ENCODE measurements around the gene PMCH. TPM values are rescaled to one million over a fixed set of nuclear protein-coding genes. Genes with fewer than 3 reads are reported as not detected.
"Not testable (repeated sequence)": the region's sequence is repeated elsewhere in the genome, so short reads cannot be mapped to it uniquely, and the experiment has no call there.

PMCH gene
- total RNA-seq, 1 donor from 2014 or later, result not detected

- no peak for TF ChIP-seq CTCF (IDR thresholded peaks at IDR 0.05)
- Mint-ChIP-seq H3K27ac (ENCODE audit: unreplicated experiment) (no peak overlapping the region), H3K4me1 (ENCODE audit: unreplicated experiment) (peaks cover 10% of the 10 kb centered on the region), H3K4me3 (ENCODE audit: unreplicated experiment) (no peak overlapping the region), H3K36me3 (ENCODE audit: unreplicated experiment) (no peaks in the 10 kb centered on the region), H3K27me3 (ENCODE audit: unreplicated experiment) (no peaks in the 10 kb centered on the region), H3K9me3 (ENCODE audit: unreplicated experiment) (no peaks in the 10 kb centered on the region)
- DNase-seq (ENCODE audit: extremely low spot score, unreplicated experiment), result no peak
These were observed 34.2 kb downstream of the PMCH start for GRCh38 chr12:102163383-102163782.

GRCh38 chr12:102155206-102155605 is 42.4 kb downstream of the PMCH start:
- not testable (repeated sequence) for H3K27ac Mint-ChIP-seq (ENCODE audit: unreplicated experiment); H3K27me3 Mint-ChIP-seq (ENCODE audit: unreplicated experiment)

GRCh38 chr12:102147062-102147587 is 50.5 kb downstream of the PMCH start:
- not testable (repeated sequence) for H3K27ac Mint-ChIP-seq (ENCODE audit: unreplicated experiment); DNase-seq (ENCODE audit: extremely low spot score, unreplicated experiment); H3K4me3 Mint-ChIP-seq (ENCODE audit: unreplicated experiment); H3K9me3 Mint-ChIP-seq (ENCODE audit: unreplicated experiment); H3K27me3 Mint-ChIP-seq (ENCODE audit: unreplicated experiment); H3K36me3 Mint-ChIP-seq (ENCODE audit: unreplicated experiment)
- H3K4me1 Mint-ChIP-seq (ENCODE audit: unreplicated experiment), result peaks cover 17% of the 10 kb centered on the region

More at GRCh38 chr12:102155206-102155605, 42.4 kb downstream of the PMCH start:
- H3K4me1 Mint-ChIP-seq (ENCODE audit: unreplicated experiment); H3K9me3 Mint-ChIP-seq (ENCODE audit: unreplicated experiment); H3K36me3 Mint-ChIP-seq (ENCODE audit: unreplicated experiment); DNase-seq (ENCODE audit: extremely low spot score, unreplicated experiment); H3K4me3 Mint-ChIP-seq (ENCODE audit: unreplicated experiment): not testable (repeated sequence)

Other genes with a start within 250 kb of the PMCH start
- 31.2 and 34.4 TPM in 2 replicates for gene WASHC3, start 135.8 kb downstream of the PMCH start, total RNA-seq
- 24.6 and 25.4 TPM in 2 replicates for gene NUP37, start 77.7 kb downstream of the PMCH start, total RNA-seq
- 5.1 and 5.6 TPM in 2 replicates for gene PARPBP, start 77.7 kb downstream of the PMCH start, total RNA-seq

Measured in osteocyte (in vitro differentiated cells).